ENCODE data around the gene NDUFB8. TPM values are rescaled to one million over a fixed set of nuclear protein-coding genes. Genes with fewer than 3 reads are reported as not detected.

Gene NDUFB8
- total and polyA plus RNA-seq, 7 donors: 168 to 383 (median 221) TPM

DNA sequence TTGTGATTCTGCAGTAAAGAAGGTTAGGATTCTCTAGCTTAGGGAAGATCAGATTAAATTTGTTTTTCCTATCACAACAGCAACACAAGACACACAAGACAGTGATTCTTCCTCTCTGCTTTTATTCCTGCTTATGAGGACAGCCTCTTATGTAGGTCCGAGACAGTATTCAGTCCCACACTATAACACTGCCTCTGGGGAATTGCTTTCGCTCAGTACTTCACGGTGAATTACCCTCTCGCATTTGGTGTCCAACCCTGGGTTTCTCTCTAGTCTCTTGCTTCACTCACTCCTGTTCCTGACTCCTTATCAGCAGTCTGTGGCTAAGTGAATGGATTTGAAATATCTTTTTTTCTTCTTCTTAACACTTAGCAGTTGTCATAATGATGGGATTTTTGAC is 7.8 kb upstream of the NDUFB8 start:
- intact Hi-C loops (cut with DNase I): no loop called here
- peaks cover 23% of the 10 kb centered on the region for H3K4me1 ChIP-seq
- DNase-seq (no peak), ATAC-seq (no peak)
- H3K27ac ChIP-seq: no peak overlapping the region
- no peaks in the 10 kb centered on the region for H3K9me3 ChIP-seq
- H3K36me3 ChIP-seq (ENCODE audit: insufficient read depth in 1 of 2, low read depth in 1 of 2): peaks cover 2 to 53% of the 10 kb centered on the region in 2 donors
- H3K27me3 ChIP-seq (ENCODE audit: insufficient read depth in 3 of 3, low read length in 2 of 3): no peaks in the 10 kb centered on the region
- TF ChIP-seq, protein P1, sequence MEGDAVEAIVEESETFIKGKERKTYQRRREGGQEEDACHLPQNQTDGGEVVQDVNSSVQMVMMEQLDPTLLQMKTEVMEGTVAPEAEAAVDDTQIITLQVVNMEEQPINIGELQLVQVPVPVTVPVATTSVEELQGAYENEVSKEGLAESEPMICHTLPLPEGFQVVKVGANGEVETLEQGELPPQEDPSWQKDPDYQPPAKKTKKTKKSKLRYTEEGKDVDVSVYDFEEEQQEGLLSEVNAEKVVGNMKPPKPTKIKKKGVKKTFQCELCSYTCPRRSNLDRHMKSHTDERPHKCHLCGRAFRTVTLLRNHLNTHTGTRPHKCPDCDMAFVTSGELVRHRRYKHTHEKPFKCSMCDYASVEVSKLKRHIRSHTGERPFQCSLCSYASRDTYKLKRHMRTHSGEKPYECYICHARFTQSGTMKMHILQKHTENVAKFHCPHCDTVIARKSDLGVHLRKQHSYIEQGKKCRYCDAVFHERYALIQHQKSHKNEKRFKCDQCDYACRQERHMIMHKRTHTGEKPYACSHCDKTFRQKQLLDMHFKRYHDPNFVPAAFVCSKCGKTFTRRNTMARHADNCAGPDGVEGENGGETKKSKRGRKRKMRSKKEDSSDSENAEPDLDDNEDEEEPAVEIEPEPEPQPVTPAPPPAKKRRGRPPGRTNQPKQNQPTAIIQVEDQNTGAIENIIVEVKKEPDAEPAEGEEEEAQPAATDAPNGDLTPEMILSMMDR (IDR thresholded peaks at IDR 0.05): no peak
- H3K4me3 ChIP-seq: no peak overlapping the region
- 53 to 66% (median 53%) methylated on average over 4 of the region's 4 CpGs for WGBS, 3 donors

GRCh38 chr10:100535715-100536353 is 6.2 kb upstream of the NDUFB8 start, which contains the start of gene HIF1AN:
HIF1AN (plus strand) TSS chr10:100535943; CDS start chr10:100535959, 16 bp downstream.
- DNase-seq (peak; percentile 88 to 94), ATAC-seq (peak; percentile 98 to 99 (median 98))
- Histone ChIP-seq H3K27ac (peak within 1 kb of the TSS; percentile 80), H3K27me3 (ENCODE audit: insufficient read depth in 3 of 3, low read length in 2 of 3) (no peaks in the 10 kb centered on the region), H3K4me1 (peaks cover 23% of the 10 kb centered on the region), H3K36me3 (ENCODE audit: insufficient read depth in 1 of 2, low read depth in 1 of 2) (peaks cover 2 to 37% of the 10 kb centered on the region in 2 donors), H3K9me3 (no peaks in the 10 kb centered on the region), H3K4me3 (peak within 1 kb of the TSS; percentile 89)
- intact Hi-C loops (cut with DNase I): no loop called here
- TF ChIP-seq, protein P1 (IDR thresholded peaks at IDR 0.05): peak; percentile 88
- 0 to 1% (median 1%) methylated on average over 35 of the region's 35 CpGs for WGBS, 3 donors

GRCh38 chr10:100535338-100535714 is 5.7 kb upstream of the NDUFB8 start:
- ATAC-seq: peak in 3 of 4 donors; percentile 7 to 8 (median 7)
- WGBS, 3 donors: 48 to 51% (median 49%) methylated on average over 4 of the region's 4 CpGs
- DNase-seq: no peak
- peaks cover 2 to 32% of the 10 kb centered on the region in 2 donors for H3K36me3 ChIP-seq (ENCODE audit: insufficient read depth in 1 of 2, low read depth in 1 of 2)
- intact Hi-C loops (cut with DNase I): no loop called here
- no peaks in the 10 kb centered on the region for H3K9me3 ChIP-seq
- peaks cover 24% of the 10 kb centered on the region for H3K4me1 ChIP-seq
- TF ChIP-seq, protein P1 (IDR thresholded peaks at IDR 0.05): no peak
- H3K4me3 ChIP-seq: peak overlapping the region; percentile 89
- peak overlapping the region; percentile 80 for H3K27ac ChIP-seq
- H3K27me3 ChIP-seq (ENCODE audit: insufficient read depth in 3 of 3, low read length in 2 of 3): no peaks in the 10 kb centered on the region

GRCh38 chr10:100534726-100535125 is 5.1 kb upstream of the NDUFB8 start:
- Histone ChIP-seq H3K36me3 (ENCODE audit: insufficient read depth in 1 of 2, low read depth in 1 of 2) (peaks cover 2 to 26% of the 10 kb centered on the region in 2 donors), H3K4me3 (no peak overlapping the region), H3K9me3 (no peaks in the 10 kb centered on the region), H3K27me3 (ENCODE audit: insufficient read depth in 3 of 3, low read length in 2 of 3) (no peaks in the 10 kb centered on the region), H3K4me1 (peaks cover 28% of the 10 kb centered on the region), H3K27ac (no peak overlapping the region)
- TF ChIP-seq, protein P1 (IDR thresholded peaks at IDR 0.05): no peak
- intact Hi-C loops (cut with DNase I): no loop called here
- DNase-seq (no peak), ATAC-seq (no peak)
- WGBS, 3 donors: 79 to 93% (median 82%) methylated on average over 2 of the region's 2 CpGs

DNA sequence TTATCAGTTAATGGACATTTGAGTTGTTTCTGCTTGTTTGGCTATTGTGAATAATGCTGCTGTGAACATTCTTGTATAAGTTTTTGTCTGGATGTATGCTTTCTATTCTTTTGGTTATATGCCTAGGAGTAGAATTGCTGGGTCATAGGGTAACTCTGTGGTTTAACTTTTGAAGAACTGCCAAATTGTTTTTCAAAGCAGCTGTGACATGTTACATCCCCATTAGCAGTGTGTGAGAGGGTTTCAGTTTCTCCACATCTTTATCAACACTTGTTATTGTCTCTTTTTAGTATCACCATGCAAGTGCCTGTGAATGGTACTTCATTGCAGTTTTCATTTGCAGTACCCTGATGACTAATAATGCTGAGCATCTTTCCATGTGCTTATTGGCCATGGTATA is 2.1 kb upstream of the NDUFB8 start:
- no peak overlapping the region for H3K27ac ChIP-seq
- H3K4me1 ChIP-seq: peaks cover 31% of the 10 kb centered on the region
- TF ChIP-seq, protein P1 (IDR thresholded peaks at IDR 0.05): no peak
- intact Hi-C loops (cut with DNase I): no loop called here
- no peak for ATAC-seq
- no peaks in the 10 kb centered on the region for H3K27me3 ChIP-seq (ENCODE audit: insufficient read depth in 3 of 3, low read length in 2 of 3)
- H3K36me3 ChIP-seq (ENCODE audit: insufficient read depth in 1 of 2, low read depth in 1 of 2): peaks cover 0 to 18% of the 10 kb centered on the region in 2 donors
- no peak for DNase-seq
- H3K9me3 ChIP-seq: no peaks in the 10 kb centered on the region
- H3K4me3 ChIP-seq: no peak overlapping the region
